Measurements from ENCODE around the gene RNASEH1. TPM values are rescaled to one million over a fixed set of nuclear protein-coding genes. Genes with fewer than 3 reads are reported as not detected.

RNASEH1 gene
- total and polyA plus RNA-seq, 10 of the 15 experiments (the other 5 are each of a cell fraction or from before 2014, with no cell fraction given) = 18.2 to 68.5 (median 28.2) TPM

- Histone ChIP-seq H3K27ac (ENCODE audit: control insufficient read depth, insufficient read depth) (no peak overlapping the region), H3K4me1 (ENCODE audit: control insufficient read depth, insufficient read depth, low read length) (no peaks in the 10 kb centered on the region), H3K4me2 (ENCODE audit: control insufficient read depth, insufficient read depth) (no peak overlapping the region), H3K36me3 (ENCODE audit: control insufficient read depth in 2 of 2, insufficient read depth in 2 of 2, low read length in 1 of 2) (peaks cover 0 to under 1% of the 10 kb centered on the region in 2 experiments; a peak in 1 of 4 replicates), H2AFZ (ENCODE audit: control insufficient read depth, low read depth, low read length) (no peak overlapping the region), H3K27me3 (replicated peaks in 1 of 2; ENCODE audit: control insufficient read depth in 2 of 2, insufficient read depth in 2 of 2, low read length in 1 of 2) (no peaks in the 10 kb centered on the region), H3K9ac (ENCODE audit: control insufficient read depth, insufficient read depth, low read length) (no peak overlapping the region), H3K79me2 (ENCODE audit: control insufficient read depth, insufficient read depth, low read length) (no peaks in the 10 kb centered on the region), H4K20me1 (ENCODE audit: control insufficient read depth, insufficient read depth) (no peaks in the 10 kb centered on the region), H3K4me3 (no peak overlapping the region), H3K9me3 (replicated peaks; ENCODE audit: control insufficient read depth, insufficient read depth, low read length) (no peaks in the 10 kb centered on the region; the same call in 2 of the 3 replicates)
- no peak for FAIRE-seq
- ATAC-seq = no peak
- no peak for DNase-seq (ENCODE audit: low read depth, low spot score)
- in situ Hi-C loops (cut with MboI) (no loop called here), intact Hi-C loops (cut with micrococcal nuclease; ENCODE audit: unreplicated experiment) (no loop called here)
- ChIA-PET CTCF (no interaction called here), RAD21 (ENCODE audit: unreplicated experiment) (no interaction called here), SMC1A (ENCODE audit: uncharacterized antibody, unreplicated experiment) (no interaction called here), POLR2A (no interaction called here)
- TF ChIP-seq SUZ12 (IDR thresholded peaks at IDR 0.05; ENCODE audit: unreplicated experiment) (no peak), USF1 (IDR thresholded peaks at IDR 0.05; ENCODE audit: borderline replicate concordance, extremely low read length, insufficient read depth, low read depth, low read length) (no peak), FOS (IDR thresholded peaks at IDR 0.05; ENCODE audit: borderline replicate concordance, extremely low read depth, insufficient read length) (no peak), SREBF2 (IDR thresholded peaks at IDR 0.05; ENCODE audit: low read length) (no peak), MTA3 (IDR thresholded peaks at IDR 0.05; ENCODE audit: borderline replicate concordance, low read length) (no peak), RCOR1 (conservative IDR thresholded peaks at IDR 0.05; ENCODE audit: low read depth, low read length) (no peak), IRF4 (IDR thresholded peaks at IDR 0.05; ENCODE audit: low read depth, low read length) (no peak), NFIC (IDR thresholded peaks at IDR 0.05; ENCODE audit: low read depth, low read length) (no peak)
- 95% methylated on average over 24 of the region's 24 CpGs for WGBS (ENCODE audit: insufficient coverage, insufficient replicate concordance, low lambda C conversion rate, missing lambda C conversion rate)
- no TSS peak for BruUV-seq (replicated peaks)
These were observed 23.8 kb downstream of the RNASEH1 start for GRCh38 chr2:3534251-3534814.
